Measurements from ENCODE around the gene TOMM7.

Gene TOMM7

GRCh38 chr7:22772885-22773284, 49.8 kb downstream of the TOMM7 start:
- Histone ChIP-seq H3K36me3 (ENCODE audit: insufficient read depth, low read length) (no peaks in the 10 kb centered on the region), H2AFZ (ENCODE audit: low read length) (no peak overlapping the region), H3K9me3 (ENCODE audit: insufficient read depth, low read depth, low read length) (no peaks in the 10 kb centered on the region), H3K4me2 (ENCODE audit: low read depth, low read length, poor library complexity, severe bottlenecking) (no peak overlapping the region), H3K79me2 (ENCODE audit: insufficient read depth, low read length) (no peaks in the 10 kb centered on the region), H4K20me1 (ENCODE audit: insufficient read depth, low read length, poor library complexity, severe bottlenecking) (no peaks in the 10 kb centered on the region), H3K4me3 (ENCODE audit: low read length, poor library complexity, severe bottlenecking) (no peak overlapping the region), H3K9ac (ENCODE audit: low read depth, low read length, poor library complexity, severe bottlenecking) (no peak overlapping the region), H3K27me3 (ENCODE audit: insufficient read depth, low read length, poor library complexity, severe bottlenecking) (no peaks in the 10 kb centered on the region), H3K4me1 (ENCODE audit: insufficient read depth, low read length, poor library complexity, severe bottlenecking) (no peaks in the 10 kb centered on the region), H3F3A (ENCODE audit: low read depth) (no peaks in the 10 kb centered on the region), H3K9me2 (replicated peaks; ENCODE audit: low read depth, low read length) (no peaks in the 10 kb centered on the region)
- TF ChIP-seq CTCF (conservative IDR thresholded peaks at IDR 0.05; ENCODE audit: low read length) (no peak), EZH2phosphoT487 (IDR thresholded peaks at IDR 0.05; ENCODE audit: borderline replicate concordance) (no peak)

- H3F3A ChIP-seq (ENCODE audit: low read depth), result no peaks in the 10 kb centered on the region
Measured at GRCh38 chr7:22771872-22772228, 50.8 kb downstream of the TOMM7 start.

GRCh38 chr7:22771194-22771871, 51.3 kb downstream of the TOMM7 start:
- no peaks in the 10 kb centered on the region for H3K27me3 ChIP-seq (ENCODE audit: insufficient read depth, low read length, poor library complexity, severe bottlenecking)
- no peaks in the 10 kb centered on the region for H3K9me2 ChIP-seq (replicated peaks; ENCODE audit: low read depth, low read length)
- no peak overlapping the region for H3K4me2 ChIP-seq (ENCODE audit: low read depth, low read length, poor library complexity, severe bottlenecking)
- H3K4me3 ChIP-seq (ENCODE audit: low read length, poor library complexity, severe bottlenecking), result no peak overlapping the region
- no peaks in the 10 kb centered on the region for H3K9me3 ChIP-seq (ENCODE audit: insufficient read depth, low read depth, low read length)
- TF ChIP-seq EZH2phosphoT487 (IDR thresholded peaks at IDR 0.05; ENCODE audit: borderline replicate concordance), result no peak
- no peak for TF ChIP-seq CTCF (conservative IDR thresholded peaks at IDR 0.05; ENCODE audit: low read length)
- H3K9ac ChIP-seq (ENCODE audit: low read depth, low read length, poor library complexity, severe bottlenecking), result no peak overlapping the region
- H3F3A ChIP-seq (ENCODE audit: low read depth), result no peaks in the 10 kb centered on the region
- H3K36me3 ChIP-seq (ENCODE audit: insufficient read depth, low read length), result no peaks in the 10 kb centered on the region
- H3K79me2 ChIP-seq (ENCODE audit: insufficient read depth, low read length), result no peaks in the 10 kb centered on the region
- H4K20me1 ChIP-seq (ENCODE audit: insufficient read depth, low read length, poor library complexity, severe bottlenecking), result no peaks in the 10 kb centered on the region
- no peak overlapping the region for H2AFZ ChIP-seq (ENCODE audit: low read length)
- no peaks in the 10 kb centered on the region for H3K4me1 ChIP-seq (ENCODE audit: insufficient read depth, low read length, poor library complexity, severe bottlenecking)

More at GRCh38 chr7:22771872-22772228, 50.8 kb downstream of the TOMM7 start:
- Histone ChIP-seq H3K9ac (ENCODE audit: low read depth, low read length, poor library complexity, severe bottlenecking) (no peak overlapping the region), H3K27me3 (ENCODE audit: insufficient read depth, low read length, poor library complexity, severe bottlenecking) (no peaks in the 10 kb centered on the region), H3K79me2 (ENCODE audit: insufficient read depth, low read length) (no peaks in the 10 kb centered on the region), H2AFZ (ENCODE audit: low read length) (no peak overlapping the region), H4K20me1 (ENCODE audit: insufficient read depth, low read length, poor library complexity, severe bottlenecking) (no peaks in the 10 kb centered on the region), H3K4me3 (ENCODE audit: low read length, poor library complexity, severe bottlenecking) (no peak overlapping the region), H3K9me3 (ENCODE audit: insufficient read depth, low read depth, low read length) (no peaks in the 10 kb centered on the region), H3K4me2 (ENCODE audit: low read depth, low read length, poor library complexity, severe bottlenecking) (no peak overlapping the region), H3K36me3 (ENCODE audit: insufficient read depth, low read length) (no peaks in the 10 kb centered on the region), H3K9me2 (replicated peaks; ENCODE audit: low read depth, low read length) (no peaks in the 10 kb centered on the region), H3K4me1 (ENCODE audit: insufficient read depth, low read length, poor library complexity, severe bottlenecking) (no peaks in the 10 kb centered on the region)
- TF ChIP-seq EZH2phosphoT487 (IDR thresholded peaks at IDR 0.05; ENCODE audit: borderline replicate concordance) (no peak), CTCF (conservative IDR thresholded peaks at IDR 0.05; ENCODE audit: low read length) (no peak)
